Measurements from ENCODE around the gene MT3.

MT3 gene

DNA sequence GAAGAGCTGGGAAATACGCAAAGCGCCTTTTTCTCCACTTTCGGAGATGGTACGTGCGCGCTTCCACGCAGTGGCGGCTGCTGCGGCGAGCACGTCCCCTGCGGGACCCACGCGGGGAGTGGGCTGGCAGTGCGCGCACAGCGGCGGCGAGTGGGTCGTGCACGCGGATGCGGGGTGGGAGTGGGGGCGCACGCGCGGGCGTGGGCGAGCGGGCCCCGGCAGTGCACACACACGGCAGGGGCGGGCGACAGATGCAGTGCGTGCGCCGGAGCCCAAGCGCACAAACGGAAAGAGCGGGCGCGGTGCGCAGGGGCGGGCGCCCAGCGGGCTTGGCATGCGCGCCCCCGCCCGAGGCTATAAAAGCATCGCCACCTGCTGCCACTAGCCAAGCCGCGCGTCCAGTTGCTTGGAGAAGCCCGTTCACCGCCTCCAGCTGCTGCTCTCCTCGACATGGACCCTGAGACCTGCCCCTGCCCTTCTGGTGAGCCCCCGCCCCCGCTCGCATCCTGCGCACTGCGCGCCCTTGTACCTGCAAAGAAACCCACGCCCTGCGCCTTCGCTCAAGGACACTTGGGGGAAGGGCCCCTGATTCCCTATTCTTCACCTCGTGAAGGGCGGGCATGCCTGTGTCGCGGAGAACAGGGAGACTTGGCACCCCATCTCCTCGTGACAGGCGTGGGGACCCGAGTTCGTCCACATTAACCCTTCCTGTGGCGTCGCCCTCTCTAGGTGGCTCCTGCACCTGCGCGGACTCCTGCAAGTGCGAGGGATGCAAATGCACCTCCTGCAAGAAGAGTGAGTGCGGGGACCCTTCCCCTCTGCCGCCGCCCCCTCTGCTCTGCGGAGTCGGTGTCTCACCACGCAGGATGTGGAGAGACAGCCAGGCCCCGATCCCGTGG is at the start of gene MT3:
Gene MT3, plus strand, starts transcription at position 388 of the 899 bp plus-strand sequence. Its CDS starts 63 bp downstream, at position 451.
- DNase-seq, result peak; percentile 64

DNA sequence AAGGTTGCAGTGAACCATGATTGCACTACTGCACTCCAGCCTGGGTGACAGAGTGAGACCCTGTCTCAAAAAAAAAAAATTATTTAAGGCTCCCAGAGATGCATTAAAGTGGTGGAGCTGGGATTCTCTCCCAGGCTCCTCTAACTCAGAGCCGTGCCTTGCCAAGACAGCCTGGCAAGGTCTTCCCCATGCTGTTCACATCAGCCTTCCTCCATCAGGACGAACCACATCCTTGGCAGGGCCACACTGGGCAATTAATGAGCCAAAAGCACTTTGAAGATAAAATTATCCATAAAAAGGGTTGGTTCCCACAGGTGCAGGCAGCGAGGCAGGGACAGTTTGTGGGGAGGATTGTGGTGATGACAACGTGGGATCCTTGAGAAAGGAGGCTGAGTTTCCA is 49.7 kb upstream of the MT3 start:
- DNase-seq, result no peak

DNA sequence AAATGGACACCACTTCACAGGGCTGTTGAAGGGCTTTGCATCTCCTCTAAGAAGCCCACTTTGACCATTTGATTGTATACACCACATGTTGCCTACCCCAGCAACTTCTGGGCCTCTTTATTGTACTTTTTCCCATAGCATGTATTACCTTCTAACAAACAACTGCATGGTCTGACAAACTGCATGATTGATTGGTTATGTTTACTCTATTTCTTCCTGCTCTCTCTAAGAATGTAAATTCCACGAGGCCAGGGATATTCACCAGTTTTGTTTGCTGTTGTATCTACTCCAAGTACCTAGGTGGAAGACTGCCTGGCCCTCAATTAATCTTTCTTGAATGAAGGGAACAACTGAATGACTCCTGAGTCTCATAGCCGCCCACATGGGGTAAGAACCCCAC is 47.3 kb upstream of the MT3 start:
- no peak for DNase-seq

DNA sequence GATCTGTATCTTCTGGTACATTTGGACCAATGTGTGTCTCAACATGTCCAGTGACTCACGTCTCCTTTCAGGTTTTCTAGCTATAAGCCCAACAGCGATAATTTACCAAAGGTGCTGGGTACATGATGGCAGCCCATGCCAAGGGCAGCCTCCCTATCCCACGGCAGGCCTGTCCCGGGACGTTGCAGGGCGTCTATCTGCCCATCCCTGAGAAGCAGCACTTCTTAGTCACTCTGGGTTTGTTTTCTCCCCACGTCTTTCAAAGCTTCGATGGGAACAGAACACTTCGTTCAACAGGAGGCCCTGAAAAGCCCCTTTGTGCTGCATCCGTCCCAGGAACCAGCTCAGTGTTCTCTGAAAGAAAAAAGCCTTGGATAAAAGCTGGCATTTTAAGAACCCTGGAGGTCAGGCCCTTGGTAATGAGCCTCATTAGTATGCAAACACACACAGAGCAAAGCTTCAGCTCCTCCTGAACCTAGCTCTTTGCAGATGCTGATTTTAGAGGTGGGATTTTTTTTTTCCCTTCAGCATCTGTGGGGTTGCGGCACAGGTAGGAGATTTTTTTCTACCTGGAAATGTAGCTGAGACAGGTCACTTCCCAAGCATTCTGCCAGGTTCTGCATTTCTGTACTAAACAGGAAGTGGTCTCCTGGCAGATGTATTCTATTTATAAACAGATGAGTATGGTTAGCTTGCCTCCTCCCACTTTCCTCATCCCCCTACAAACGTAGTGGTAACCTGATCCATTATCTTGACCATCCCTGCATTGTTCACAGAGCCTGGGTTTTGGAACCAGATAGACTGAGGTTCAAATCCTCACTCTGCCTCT is 42.0 kb upstream of the MT3 start:
- DNase-seq, result no peak

DNA sequence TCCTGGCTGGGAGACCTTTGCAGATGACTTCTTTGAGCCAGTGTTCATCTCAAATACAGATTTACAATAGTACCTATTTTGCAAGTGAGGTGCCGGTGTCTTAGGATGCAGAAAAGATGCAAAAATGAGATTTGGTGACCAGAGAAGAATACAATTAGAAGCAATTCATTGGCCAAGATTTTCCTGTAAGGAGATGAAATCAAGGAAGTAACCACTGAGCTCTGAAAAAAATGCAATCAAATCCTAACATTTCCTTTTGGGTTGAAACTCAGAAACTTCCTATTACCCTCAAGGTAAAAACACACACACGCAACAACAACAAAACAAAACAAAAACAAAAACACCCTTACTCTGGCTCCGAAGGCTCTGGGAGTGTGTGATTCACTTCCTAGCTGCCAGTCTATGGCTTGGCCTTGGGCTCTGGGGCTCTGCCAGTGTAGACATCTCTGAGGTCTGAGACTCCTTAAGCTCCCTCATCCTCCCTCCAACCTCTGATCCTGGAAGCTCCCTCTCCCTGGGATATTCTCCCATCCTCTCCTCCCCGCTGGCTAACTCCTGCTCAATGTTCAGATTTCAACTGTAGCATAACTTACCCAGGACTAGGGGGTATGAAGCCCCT is 41.3 kb upstream of the MT3 start:
- no peak for DNase-seq

DNA sequence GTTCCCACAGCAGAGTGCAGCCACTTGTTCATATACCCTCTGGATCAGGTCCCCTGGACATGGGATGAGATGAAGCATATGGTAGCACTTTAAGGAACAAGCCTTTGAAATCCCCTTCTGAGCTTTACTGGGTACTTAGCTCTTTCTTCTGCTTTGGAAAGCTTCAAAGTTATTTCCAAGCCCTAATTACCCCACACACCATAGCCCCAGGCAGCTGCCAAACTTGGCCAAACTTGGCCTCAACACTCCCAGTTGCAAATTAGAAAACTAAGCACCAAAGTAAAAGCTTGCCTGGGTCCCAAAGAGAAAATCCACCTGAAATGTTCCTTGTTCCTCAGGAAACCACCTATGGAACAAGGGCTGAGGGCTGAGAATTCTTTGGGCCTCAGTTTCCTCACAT is 40.2 kb upstream of the MT3 start:
- DNase-seq, result no peak

DNA sequence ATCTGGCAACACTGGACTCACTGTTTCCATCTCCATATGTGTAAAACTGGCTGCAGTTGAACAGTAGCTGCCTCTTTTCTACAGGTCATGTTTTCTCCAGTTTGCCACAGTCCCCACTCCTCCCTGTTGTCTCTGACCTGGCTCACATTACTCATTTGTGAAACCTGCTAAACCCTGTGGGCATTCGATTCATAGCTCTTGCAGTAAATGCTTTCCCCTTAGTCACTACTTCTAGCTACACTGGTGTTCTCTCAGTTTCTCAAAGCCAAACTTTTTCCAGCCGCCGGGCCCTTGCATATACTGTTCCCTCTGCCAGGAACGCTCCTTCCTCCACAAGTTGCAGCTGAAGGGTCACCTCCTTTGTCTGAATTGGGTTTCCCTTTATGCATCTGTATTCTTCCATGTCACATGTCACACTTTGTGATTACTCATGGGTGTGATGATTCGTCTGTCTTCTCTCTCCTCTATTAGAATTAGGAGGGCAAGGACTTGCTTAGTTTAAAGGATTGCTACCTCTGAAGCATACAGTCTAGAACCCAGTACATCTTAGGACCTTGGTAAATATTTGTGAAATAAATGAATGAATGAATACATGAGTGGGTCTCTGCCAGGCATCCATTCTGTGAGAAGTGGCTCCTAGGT is 39.5 kb upstream of the MT3 start:
- DNase-seq, result no peak

DNA sequence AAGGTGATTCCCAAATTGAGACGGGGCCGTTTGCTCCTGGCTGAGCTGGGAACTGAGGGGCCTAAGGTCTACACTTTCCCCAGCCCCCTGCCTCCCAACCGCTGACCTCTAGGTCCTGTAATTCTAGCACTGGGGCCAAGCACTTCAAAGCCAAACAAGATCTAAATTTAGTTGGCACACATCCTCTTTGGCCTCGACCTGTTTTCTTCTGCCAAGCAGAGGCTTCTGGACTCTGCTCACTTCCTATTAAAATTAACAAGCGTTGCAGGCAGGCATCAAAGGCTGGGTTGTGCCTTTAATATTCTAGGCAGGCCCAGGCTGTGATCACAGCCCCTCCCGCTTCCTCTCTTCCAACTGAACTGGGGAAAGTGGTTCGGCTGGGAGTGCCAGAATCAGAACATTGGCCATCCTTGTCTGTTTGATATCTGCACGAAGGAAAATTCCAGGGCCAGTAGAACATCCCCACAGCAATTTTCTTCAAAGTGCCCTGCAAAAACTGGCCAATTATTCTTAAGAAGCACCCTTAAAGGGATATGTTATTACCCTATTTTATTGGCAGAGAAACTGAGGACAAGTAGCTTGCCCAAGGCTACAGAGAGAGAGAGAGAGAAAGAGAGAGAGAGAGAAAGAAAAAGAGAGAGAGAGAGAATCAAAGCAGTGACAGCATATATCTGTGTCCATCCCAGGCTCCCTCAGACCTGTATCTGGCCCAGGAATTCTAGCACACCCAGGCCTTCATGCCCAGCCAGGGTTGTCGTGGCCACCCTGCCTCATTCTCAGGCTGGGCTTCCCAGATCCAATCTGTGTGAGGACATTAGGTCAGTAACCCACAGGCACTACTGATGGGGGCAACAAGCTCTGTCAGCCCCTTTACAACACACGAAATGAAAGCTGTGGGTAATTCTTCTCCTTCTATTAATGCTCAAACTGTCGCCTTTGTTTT is 37.3 kb upstream of the MT3 start:
- DNase-seq, result no peak

DNA sequence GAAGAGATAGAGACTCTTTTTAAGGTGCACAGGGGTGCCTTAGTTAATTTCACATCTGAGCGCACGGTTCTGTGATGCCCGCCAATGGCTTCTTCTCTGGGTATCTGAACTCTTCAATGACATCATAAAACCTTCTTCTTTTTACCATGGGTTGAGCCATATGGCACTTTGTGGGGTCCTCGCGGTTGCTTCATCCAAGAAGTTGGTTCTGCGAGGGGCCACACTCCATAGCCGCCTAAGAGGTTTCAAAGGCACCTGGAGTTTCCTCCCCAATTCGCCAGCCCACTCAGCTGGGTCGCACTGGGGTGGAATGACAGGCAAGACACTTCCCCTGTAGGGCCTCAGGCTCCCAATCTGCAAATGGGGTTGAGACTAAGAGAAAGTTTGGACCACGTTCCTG is 34.9 kb upstream of the MT3 start:
- no peak for DNase-seq

DNA sequence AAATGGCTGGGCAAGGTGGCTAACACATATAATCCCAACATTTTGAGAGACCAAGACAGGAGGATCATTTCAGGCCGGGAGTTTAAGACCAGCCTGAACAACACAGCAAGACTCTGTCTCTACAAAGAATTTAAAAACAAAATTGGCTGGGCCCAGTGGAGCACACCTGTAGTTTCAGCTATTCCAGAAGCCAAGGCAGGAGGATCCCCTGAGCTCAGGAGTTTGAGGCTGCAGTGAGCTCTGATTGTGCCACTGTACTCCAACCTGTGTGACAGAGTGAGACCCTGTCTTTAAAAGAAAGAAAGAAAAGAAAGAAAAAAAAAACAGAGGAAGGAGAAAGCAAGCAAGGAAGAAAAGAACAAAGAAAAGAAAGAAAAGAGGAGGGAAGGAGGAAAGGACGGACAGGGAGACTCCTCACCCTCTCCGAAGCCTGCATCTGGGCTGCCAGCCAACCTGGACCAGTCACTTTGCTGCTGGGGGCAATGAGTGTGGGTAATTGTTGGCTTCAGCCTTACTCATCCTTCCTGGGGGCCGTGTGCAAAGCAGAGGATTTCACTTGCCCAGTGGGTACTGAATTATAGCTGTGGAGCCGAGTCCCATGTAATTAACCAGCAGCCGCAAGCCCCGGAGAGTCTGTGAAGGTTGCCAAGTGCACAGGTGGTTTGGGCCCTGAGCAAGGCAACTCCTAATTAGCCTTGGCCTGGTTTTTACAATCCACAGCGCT is 31.1 kb upstream of the MT3 start:
- no peak for DNase-seq

DNA sequence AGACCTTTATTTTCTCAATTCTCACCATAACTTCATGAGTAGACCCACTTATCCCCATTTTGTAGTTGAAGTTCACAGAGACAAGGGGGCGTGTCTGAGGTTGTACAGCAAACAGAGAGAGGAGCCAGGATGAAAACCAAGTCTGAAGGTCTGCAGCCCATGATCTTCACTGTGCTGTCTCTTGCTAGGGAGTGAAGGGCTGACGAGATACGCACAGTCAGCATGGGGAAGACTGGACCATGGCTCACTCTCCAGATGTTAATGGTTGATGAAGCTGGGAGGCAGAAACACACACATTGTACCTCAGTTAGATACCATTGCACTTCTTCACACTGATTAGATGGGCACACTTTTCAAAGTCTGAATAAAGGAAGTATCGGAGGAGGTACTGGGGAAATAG is 30.2 kb upstream of the MT3 start:
- DNase-seq, result no peak

DNA sequence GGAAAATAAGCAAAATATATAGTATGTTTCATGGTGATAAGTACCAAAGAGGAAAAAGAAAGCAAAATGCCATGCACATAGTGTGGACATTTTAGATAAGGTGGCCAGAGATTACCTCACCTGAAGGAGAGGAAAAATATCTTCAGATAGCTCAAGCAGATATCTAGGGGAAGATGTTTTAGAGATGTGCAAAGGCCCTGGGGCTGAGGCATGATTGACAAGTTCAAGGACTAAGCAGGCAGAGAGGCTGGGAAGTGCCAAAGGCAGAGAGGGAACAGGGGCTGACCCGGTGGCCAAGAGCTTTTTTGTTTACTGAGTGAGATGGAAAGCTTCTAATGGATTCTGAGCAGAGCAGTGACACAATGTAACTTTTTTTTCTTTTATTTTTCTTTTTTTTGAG is 28.9 kb upstream of the MT3 start:
- DNase-seq, result no peak

DNA sequence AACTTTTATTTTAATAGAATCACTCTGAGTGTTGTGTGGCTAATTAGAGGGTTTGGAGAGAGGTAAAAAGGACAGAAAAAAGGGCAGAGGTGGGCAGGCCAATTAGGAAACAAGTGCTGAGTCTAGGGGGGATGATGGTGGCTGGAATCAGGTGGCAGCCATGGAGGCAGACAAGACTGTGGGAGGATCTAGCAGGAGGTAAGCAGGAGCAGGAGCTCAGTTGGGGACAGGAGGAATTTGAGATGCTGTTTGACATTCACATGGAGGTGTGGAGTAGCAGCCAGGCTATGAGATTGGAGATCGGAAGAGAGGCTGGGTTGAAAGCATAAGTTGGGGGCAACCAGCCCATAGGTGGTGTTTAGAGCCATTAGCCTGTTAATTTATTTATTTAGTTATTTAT is 28.2 kb upstream of the MT3 start:
- no peak for DNase-seq

DNA sequence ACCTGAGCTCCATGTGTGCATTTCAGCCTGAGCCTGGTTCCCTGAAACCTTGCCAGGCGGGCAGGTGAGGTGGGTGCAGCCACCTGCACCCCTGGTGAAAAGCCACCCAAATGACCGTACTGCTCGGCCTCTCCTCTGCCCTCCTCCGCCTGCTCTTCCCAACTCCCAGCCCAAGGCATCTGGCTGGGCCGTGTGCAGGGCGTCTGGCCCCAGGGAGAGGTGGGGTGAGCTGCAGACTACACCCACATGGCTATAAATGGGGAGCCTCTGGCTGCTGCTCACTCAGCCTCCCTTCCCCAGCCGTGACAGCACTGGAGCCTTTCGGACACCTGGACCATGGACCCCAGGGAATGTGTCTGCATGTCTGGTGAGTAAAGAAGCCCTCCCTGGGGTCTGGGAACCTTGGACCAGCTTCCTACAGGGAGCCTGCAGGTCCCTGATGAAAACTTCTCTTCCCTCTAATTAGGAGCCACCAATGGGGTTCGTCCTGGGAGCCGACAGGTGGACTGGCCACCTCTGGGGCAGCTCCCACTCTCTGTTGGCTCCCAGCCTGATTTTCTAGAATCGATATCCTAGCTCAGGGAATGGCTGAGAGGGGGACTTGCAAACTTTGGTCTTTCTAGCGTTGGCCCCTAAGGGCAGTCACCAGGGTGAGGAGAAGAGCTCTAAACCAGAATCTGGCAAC is 24.4 kb upstream of the MT3 start, which contains the start of gene MT4:
Gene MT4, plus strand, starts transcription at position 281 of the 685 bp plus-strand sequence. Its CDS starts 56 bp downstream, at position 337.
- DNase-seq, result no peak

DNA sequence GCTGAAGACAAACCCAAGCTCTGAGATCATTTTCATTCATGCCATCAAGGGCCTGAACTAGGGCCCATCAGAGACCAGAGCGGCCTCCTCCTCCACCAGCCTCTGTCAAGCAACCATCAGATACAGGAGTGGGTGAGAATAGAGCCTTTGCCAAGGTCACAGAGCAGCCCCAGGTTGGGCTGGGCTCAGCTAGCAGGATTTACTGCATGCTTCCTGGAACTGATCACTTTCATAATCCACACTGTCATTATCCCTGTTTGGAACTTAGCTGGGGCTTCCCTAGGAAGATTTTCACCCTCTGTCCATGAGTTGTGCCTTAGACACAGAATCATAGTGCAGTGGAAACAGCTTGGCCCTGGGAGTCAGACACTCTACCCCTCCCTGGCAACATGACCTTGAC is 19.4 kb upstream of the MT3 start:
- DNase-seq, result no peak

DNA sequence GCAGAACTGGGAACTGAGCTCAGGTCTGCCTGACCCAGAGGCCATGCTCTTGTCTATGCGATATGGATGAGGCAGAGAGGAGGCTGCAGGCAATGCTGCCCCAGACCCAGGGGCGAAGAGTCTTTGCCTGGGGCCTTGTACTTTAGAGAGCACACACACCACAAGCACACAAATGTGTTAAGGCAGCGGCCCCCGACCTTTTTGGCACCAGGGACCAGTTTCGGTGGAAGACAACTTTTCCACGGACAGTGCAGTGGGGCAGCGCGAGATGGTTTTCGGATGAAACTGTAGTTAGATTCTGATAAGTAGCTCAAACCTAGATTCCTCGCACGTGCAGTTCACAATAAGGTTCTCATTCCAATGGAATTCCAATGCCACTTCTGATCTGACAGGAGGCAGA is 17.8 kb upstream of the MT3 start:
- DNase-seq, result no peak

DNA sequence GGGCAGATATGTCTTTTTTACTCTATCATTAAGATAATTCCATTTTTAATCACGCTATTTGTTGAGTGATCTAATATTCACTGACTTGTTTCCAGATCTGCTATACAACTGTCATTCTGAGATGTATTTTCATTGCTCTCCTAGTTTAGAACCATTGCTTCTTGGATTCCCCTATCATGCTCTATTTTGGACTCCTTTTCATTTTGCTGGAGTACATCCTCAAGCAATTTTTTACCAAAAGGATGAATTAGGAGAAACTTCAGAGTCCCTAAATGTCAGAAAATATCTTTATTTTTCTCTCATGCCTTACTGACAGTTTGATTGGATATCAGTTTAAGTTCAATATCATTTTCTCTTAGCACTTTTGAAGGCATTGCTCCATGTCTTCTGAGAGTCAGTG is 14.7 kb upstream of the MT3 start:
- DNase-seq, result no peak

DNA sequence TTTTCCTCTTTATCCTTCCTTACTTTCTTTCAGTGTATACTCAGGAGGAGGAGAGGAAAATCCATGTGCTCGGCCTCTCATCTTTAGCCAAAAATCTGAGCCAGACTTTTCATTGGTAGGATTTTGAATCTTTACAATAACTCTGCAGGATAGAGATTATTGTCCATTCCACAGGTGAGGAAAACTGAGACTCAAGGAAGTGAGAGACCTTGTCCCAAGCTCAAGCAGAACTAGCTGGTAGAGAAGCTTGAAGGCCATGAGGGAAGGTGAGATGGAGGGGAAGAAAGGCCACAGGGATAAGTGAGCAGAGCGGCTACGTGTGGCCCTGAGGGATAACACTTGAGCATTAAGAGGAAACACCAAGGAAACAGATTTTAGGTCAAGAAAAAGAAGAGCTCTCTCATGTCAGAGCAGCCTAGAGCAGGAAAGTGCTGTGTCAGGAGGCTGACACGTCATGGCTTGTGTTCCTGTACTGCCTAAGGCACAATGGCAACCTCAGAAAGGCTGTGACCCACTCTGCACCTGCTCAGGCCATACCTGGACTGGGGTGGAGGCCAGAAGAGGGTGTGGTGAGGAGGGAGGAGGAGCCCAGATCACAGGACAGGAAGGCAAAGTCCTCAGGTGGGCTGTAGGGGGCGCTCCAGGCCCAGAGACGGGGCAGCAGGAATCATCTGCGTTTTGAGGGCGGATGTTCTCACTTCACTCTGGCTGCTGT is 12.6 kb upstream of the MT3 start:
- DNase-seq, result peak; percentile 88

DNA sequence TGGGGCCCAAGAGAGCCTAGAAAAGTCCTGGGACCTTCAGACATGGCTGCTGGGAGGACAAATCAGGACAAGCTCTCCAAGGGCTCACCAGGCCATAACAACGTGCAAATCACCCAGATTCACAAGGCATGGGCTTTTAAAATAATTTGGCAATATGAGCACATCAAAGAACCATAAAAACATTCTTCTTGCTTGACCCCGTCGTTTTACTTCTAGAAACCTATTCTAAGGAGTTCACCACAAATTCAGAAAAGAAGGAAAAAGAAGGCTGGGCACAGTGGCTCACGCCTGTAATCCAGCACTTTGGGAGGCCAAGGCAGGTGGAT is 12.1 kb upstream of the MT3 start:
- no peak for DNase-seq
